ENCODE results near the gene CST9. TPM values are rescaled to one million over a fixed set of nuclear protein-coding genes. Genes with fewer than 3 reads are reported as not detected.

Gene CST9
- total RNA-seq (2022; extraction: Qiagen RNA extraction) = not detected in 5 replicates

GRCh38 chr20:23605867-23606651, at the start of gene CST9:
CST9 (minus strand) TSS chr20:23605917; CDS start chr20:23605864, 53 bp downstream.

DNA sequence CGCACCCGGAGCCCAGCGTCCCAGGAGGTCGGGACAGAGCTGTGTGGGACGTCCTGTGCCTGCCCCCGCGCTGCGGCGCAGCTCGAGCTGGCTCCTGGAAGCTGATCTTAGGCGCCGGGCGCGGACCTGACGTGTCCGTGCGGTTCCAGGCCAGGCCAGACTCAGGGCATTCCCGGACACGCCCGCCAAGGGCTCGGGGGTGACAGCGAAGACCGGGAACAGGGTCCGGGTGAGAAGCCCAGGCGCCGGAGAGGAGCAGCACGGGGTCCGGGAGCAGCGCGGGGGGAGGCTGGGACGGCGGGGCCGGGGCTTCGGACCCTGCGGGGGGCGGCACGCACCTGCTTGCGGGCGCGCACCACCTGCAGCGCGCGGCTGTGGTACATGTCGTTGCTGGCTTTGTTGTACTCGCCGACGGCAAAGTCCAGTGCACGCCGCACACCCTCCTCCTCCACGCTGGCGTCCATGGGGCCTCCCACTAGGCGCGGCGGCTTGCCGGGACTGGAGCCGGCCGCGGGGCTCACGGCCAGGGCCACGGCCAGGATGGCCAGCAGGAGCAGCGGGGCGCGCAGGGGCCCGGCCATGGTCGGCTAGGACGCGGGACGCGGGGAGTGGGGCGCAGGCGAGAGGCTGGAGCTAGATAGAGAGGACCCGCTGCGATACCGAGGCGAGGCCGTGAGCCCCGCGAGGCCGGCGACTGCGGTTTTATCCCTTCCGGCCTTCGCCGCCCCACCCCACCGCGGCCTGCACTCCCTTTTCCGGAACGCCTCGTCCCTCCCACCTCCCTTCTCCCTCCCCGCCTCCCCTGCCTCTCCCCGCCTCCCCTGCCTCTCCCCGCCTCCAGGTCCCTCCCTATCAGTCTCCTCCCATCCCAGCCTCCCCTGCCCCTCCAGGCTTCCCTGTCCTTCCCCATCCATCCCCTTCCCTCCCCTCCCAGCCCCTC, 31.8 kb upstream of the CST9 start, which contains the start of gene CST3:
TSS of gene CST3 (minus strand) at position 674 of the 940 bp plus-strand sequence. CDS start at position 581, 93 bp downstream.

GRCh38 chr20:23568320-23568970, 37.3 kb downstream of the CST9 start, which contains the start of gene CST9L:
CST9L (minus strand) TSS chr20:23568484; CDS start chr20:23568450, 34 bp downstream.

Other genes starting within 250 kb of the CST9 start
- gene GZF1, start 243.7 kb downstream of the CST9 start, total RNA-seq (2022; extraction: Qiagen RNA extraction) = 9.2 to 11.8 TPM (median 9.6 TPM) in 5 replicates
- 3.2 to 3.9 TPM (median 3.7 TPM) in 5 replicates for gene NAPB, start 184.4 kb downstream of the CST9 start, total RNA-seq (2022; extraction: Qiagen RNA extraction)
- not detected in 5 replicates for gene CSTL1, start 166.2 kb downstream of the CST9 start, total RNA-seq (2022; extraction: Qiagen RNA extraction)
- not detected in 5 replicates for gene CST11, start 153.0 kb downstream of the CST9 start, total RNA-seq (2022; extraction: Qiagen RNA extraction)
- not detected in 5 replicates for gene CST8, start 114.8 kb downstream of the CST9 start, total RNA-seq (2022; extraction: Qiagen RNA extraction)
- not detected in 5 replicates for gene CST9L, start 37.4 kb downstream of the CST9 start, total RNA-seq (2022; extraction: Qiagen RNA extraction)
- gene CST3, start 32.0 kb upstream of the CST9 start, total RNA-seq (2022; extraction: Qiagen RNA extraction) = 224 to 428 TPM (median 398 TPM) in 5 replicates
- gene CST4, start 83.1 kb upstream of the CST9 start, total RNA-seq (2022; extraction: Qiagen RNA extraction) = not detected in 5 replicates
- gene CST1, start 145.0 kb upstream of the CST9 start, total RNA-seq (2022; extraction: Qiagen RNA extraction) = 0.50 to 1.6 TPM (median 0.87 TPM) in 5 replicates
- gene CST2, start 220.8 kb upstream of the CST9 start, total RNA-seq (2022; extraction: Qiagen RNA extraction) = 0.10 to 0.32 TPM (median 0.13 TPM) in 3 of 5 replicates, not detected in the others

Measured in A549 treated with CORT108297 at 1 μM for 4 hours (cell line).